ENCODE measurements around the gene SPRY1.

The SPRY1 gene

DNA sequence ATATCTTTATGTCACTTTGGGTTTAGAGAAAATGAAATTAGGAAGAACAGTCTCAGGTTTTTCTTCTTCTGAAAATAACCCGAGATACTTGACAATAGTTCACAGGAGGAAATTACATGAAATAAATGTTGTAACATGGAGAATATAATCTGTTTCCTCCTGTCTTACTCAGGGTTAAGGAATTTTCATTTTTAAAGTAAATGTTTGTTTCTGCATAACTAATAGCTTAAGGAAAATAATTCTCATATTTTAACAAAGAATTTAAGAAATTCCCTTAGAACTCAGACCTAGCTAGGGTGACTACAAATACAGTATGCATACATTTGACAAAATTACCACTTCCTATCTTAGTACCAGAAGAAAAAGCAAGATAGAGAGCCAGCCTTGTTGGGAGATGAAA is 17.2 kb upstream of the SPRY1 start:
- no peak for DNase-seq (ENCODE audit: low spot score)

- DNase-seq (ENCODE audit: low spot score), result no peak
These were observed 15.6 kb upstream of the SPRY1 start for GRCh38 chr4:123380728-123381716.

- no peak for DNase-seq (ENCODE audit: low spot score)
These were observed 14.6 kb upstream of the SPRY1 start for GRCh38 chr4:123381996-123382395.

GRCh38 chr4:123383566-123383965 is 13.0 kb upstream of the SPRY1 start:
- no peak for DNase-seq (ENCODE audit: low spot score)

- DNase-seq (ENCODE audit: low spot score), result no peak
These were observed 10.0 kb upstream of the SPRY1 start for GRCh38 chr4:123386609-123387008.

DNA sequence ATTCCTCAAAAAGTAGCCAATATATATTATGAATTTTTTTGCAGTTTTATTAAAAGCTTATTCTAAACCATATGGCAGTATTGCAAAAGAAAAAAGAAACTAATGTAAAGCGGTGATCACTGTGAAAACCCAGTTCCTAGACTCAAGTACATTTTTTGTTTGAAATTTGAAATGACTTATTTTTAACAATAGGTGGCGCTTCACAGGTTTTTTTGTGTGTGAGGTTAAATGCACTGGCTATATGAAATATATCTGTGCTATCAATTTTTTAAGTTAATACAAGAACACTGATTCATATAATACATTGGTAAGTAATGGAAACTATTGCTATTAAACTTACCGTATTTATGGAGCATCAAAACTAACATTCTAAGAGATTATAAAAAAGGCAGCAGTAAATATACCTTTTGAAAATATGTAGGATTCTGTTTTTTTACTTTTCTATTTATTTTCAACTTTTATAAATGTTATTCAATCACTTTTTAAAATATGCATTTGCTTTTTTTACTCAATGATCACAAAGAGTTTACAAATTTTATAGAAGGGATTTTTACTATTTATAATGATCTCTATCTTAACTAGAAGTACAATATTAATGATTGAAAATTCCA is 5.6 kb upstream of the SPRY1 start:
- peak; percentile 45 for DNase-seq (ENCODE audit: low spot score)

DNA sequence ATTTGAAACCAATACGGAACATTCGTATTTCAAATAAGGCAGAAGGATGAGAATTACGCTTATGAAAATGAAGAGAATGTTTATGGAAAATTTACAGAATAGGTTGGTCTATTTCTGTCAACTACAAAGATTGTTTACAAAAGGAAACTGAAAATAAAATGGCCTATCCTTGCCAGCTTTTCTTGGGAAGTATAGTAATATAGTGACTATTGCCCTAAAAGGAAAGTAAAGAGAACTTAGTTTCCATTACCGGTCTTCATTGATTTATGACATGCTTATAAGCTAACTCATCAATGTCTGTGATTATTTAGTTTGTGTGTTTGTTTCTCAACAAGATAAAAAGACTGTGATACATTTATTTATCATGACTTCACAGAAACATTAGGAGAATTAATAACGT is 2.9 kb upstream of the SPRY1 start:
- DNase-seq (ENCODE audit: low spot score), result no peak

GRCh38 chr4:123397144-123398065 is 810 bp downstream of the SPRY1 start:
- peak; percentile 24 for DNase-seq (ENCODE audit: low spot score)

DNA sequence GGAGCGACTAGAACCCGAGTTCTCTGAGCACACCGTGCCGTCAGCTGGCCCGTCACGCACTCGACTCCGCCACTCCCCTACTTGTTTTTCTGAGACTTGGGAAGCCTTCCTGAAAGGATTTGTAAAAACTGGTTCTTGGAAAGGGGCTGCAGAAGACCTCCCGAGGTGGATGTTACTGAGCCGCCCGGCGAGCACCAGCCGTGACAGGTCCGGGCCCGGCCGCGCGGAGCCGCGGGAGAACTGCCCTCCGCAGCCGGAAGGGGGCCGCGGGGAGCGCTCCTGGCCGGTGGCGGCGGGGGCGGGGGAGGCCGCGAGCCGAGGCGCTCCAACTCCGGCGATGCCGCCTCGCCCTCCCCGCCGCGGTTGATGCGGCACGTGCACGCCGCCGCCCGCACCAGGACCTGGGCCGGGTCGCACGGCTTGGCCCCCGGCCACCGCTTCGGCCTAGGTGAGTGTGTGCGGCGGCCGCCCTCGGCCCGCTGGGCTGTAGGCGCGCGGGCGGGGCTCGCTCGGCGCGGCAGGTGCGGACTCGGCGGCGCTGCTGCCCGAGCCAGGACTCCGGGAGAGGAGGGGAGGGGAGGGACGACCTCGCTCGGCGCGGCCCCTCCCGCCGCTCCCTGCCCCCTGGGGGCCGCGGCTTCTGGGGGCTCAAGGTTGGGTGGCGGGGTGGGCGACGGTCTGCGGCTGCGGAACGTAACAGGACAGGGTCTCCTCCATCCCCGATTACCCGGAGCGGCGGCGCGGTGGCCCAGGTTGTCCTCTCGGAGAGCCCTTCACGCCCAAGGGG is 1.7 kb downstream of the SPRY1 start:
- DNase-seq (ENCODE audit: low spot score), result peak; percentile 39

DNA sequence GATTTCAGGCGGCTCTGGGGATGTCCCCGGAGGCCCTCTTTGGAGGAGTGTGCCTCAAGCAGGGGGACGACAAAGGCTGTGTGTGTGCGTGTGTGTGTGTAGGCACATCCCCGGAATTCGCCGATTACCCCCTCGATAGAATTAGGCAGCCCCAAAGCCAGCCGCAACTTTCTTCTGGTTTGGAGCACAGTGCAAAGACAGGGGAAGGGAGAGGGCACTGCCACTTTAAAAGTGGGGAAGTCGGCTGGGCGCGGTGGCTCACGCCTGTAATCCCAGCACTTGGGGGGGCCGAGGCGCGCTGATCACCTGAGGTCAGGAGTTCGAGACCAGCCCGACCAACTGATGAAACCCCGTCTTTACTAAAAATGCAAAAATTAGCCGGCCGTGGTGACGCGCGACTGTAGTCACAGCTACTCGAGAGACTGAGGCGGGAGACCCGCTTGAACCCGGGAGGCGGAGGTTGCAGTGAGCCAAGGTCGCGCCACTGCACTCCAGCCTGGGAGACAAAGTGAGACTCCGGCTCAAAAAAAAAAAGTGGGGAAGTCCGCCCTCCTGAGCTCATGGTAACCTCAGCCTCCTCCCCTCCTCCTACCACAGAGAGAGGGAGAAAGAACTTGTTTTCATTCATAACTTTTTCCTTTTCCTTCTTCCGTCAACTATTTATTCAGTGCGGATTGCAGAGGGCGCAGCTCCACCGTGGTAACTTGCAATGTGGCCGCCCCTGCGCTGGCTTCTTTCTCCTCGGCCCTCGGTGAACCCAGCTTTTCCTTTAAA is 2.4 kb downstream of the SPRY1 start:
- peak; percentile 21 for DNase-seq (ENCODE audit: low spot score)

DNA sequence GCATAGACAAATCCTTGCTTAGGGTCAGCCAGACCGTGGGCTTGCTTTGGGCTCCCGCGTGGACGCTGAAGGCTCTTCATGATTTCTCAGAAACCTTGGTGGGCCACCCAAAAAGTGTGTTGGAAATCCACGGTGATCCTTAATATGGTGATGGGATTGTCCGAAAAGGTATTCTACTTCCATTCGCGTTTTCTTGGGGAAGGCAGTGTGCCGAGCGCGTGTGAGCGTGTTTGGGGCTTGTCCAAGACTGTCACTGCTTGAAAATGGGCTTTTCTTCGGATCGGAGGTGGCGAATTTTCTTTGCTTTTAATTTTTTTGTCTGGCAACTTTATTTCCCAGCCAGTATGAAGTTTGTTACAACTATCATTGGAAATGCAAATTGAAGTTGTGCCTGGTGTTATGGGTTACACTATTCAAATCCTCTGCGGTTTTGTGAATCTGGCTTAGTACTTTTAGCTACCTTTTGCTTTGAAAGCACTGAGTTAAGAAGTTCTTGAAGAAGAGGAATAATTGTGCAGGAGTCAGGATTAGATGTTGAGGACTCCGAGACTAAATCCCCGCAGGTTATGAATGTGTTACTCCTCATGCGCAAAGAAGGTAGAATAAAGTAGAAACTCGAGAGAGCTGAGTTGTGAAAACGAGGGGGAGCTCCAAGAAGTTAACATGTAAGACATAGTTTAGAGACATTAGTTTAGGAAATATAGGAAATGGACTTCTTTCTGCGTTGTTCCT is 3.2 kb downstream of the SPRY1 start:
- DNase-seq (ENCODE audit: low spot score), result no peak

DNA sequence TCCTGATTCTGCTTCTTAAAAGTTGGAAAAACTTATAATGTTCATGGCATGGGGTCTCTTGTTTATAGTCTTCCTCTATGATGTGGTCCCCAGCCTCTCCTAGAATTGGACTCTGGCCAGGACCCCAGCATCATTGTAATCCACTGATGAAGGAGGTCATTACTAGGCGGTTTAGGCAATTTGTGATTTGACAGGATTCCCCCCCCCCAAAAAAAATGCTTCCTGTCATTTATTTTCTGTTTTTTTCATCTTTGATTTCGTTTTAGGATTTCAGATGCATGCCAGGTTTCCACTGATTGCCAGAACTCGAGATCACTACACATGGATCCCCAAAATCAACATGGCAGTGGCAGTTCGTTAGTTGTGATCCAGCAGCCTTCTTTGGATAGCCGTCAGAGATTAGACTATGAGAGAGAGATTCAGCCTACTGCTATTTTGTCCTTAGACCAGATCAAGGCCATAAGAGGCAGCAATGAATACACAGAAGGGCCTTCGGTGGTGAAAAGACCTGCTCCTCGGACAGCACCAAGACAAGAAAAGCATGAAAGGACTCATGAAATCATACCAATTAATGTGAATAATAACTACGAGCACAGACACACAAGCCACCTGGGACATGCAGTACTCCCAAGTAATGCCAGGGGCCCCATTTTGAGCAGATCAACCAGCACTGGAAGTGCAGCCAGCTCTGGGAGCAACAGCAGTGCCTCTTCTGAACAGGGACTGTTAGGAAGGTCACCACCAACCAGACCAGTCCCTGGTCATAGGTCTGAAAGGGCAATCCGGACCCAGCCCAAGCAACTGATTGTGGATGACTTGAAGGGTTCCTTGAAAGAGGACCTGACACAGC is 4.9 kb downstream of the SPRY1 start:
- DNase-seq (ENCODE audit: low spot score), result no peak

GRCh38 chr4:123402121-123402465 is 5.5 kb downstream of the SPRY1 start:
- DNase-seq (ENCODE audit: low spot score), result no peak

GRCh38 chr4:123403080-123403604 is 6.5 kb downstream of the SPRY1 start:
- DNase-seq (ENCODE audit: low spot score), result no peak

DNA sequence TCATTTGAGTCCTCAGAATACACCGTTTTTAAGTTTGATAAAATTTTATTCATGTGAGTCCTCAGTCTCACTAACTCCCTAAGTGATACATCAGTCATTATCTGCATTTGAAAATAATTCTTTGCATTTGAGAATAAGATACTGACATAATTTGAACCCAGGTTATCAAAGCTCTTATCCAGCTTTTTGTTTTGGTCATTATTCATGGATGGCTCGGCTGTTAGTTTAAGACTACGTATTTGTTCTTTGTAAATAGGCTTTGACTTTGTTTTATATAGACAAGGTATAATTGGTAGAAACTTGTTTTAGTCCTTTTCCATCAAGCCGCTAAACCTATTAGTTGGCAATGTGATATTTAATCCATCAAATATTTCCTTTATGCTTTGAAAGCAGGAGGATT is 7.9 kb downstream of the SPRY1 start:
- no peak for DNase-seq (ENCODE audit: low spot score)

DNA sequence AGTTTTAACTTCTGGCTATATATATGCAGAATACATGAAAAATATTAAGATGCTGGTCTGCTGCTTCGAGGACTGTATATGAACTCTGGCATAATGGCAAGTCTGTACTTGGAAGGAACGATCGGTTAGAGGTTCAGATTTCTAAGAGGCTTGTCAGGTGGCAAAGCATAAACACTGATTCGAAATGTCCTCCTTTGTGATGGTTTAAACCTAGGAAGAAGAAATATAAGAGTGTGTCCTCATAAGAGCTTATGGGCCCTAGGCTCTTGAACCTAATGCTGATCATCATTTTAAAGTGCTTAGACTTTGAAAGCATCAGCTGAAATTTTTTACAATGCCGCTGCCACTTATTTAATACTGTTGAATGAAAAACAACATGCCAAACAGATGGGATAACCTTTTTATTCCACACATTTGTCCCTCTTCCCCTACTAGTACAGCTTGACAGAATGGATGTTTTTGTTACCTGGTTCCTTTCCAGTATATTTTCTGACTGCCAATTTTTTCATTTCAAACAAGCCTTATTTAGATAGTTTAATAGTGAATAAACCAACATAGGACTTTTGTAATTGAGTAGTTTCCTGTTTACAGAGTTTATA is 8.8 kb downstream of the SPRY1 start:
- no peak for DNase-seq (ENCODE audit: low spot score)

GRCh38 chr4:123406872-123407271 is 10.3 kb downstream of the SPRY1 start:
- no peak for DNase-seq (ENCODE audit: low spot score)

- DNase-seq (ENCODE audit: low spot score), result no peak
These were observed 12.0 kb downstream of the SPRY1 start for GRCh38 chr4:123408471-123409084.

All from CD4-positive, alpha-beta T cell treated with Interleukin-2 at 100 ng/mL for 4 hours (primary cell).